Left lung (tissue), 10 donors: Measurements from ENCODE around the gene CLEC4C. TPM values are rescaled to one million over a fixed set of nuclear protein-coding genes. Genes with fewer than 3 reads are reported as not detected.
"Not testable (repeated sequence)": the region's sequence is repeated elsewhere in the genome, so short reads cannot be mapped to it uniquely, and the experiment has no call there.

Source experiments
- ATAC-seq: fragments of 200-7000 bp; cut with Tn5 transposase; one replicate; pipeline ENCODE4 v1.9.1; 2020; ENCODE audit warnings: moderate library complexity
- DNase-seq, 4 donors: peaks; one replicate each; pipeline ENCODE4 v3.0.0-alpha.2; 2013 to 2020
- H3K27ac ChIP-seq, 2 donors: fragments of 200-600 bp; sonication (generic) in 1 of 2; one replicate each; pipeline versions ENCODE4 v1.5.0 to v1.8.0; 2020 to 2021
- H3K27me3 ChIP-seq, 2 donors: fragments of 200-600 bp; sonication (generic) in 1 of 2; one replicate each; pipeline versions ENCODE4 v1.5.0 to v1.8.0; 2020 to 2021
- H3K36me3 ChIP-seq, 2 donors: fragments of 200-600 bp; sonication (generic) in 1 of 2; one replicate each; pipeline versions ENCODE4 v1.5.0 to v1.8.0; 2020 to 2021
- H3K4me1 ChIP-seq, 2 donors: fragments of 200-600 bp; one replicate each; pipeline ENCODE4 v1.8.0; 2021
- H3K4me3 ChIP-seq, 2 donors: fragments of 200-600 bp; sonication (generic) in 1 of 2; one replicate each; pipeline versions ENCODE4 v1.5.0 to v1.8.0; 2020 to 2021; ENCODE audit warnings: mild to moderate bottlenecking in 1 of 2
- H3K9me3 ChIP-seq, 2 donors: fragments of 200-600 bp; sonication (generic) in 1 of 2; one replicate each; pipeline versions ENCODE4 v1.5.0 to v1.8.0; 2020 to 2021
- intact Hi-C, 2 donors: fragments of 100-400 bp; cut with DNase I; formaldehyde crosslinking; loops; one replicate each; pipeline versions ENCODE4 v1.11.2 to v1.14.2; 2022
- polyA plus RNA-seq, 6 donors: library from polyadenylated mRNA; unstranded; fragments of 120-200 nt; gene quantifications; one replicate each; pipeline ENCODE4 v1.2.1, GENCODE V29; 2013; ENCODE audit not compliant: insufficient read length in 6 of 6
- total RNA-seq, 2 donors: library from RNA; stranded (reverse); fragmentation: NEBNext Ultra II Directional; extraction: Animal tissue kit (Norgen Biotek cat#: 25700); gene quantifications; one replicate each; pipeline ENCODE4 v1.2.1, GENCODE V29; 2021
- TF ChIP-seq, protein P1 (sequence below), 2 donors: fragments of 200-600 bp; sonication (generic) in 1 of 2; IDR thresholded peaks; one replicate each; pipeline versions ENCODE4 v1.5.0 to v1.8.0; 2021; ENCODE audit warnings: antibody characterized with exemption in 2 of 2
- donor health status: DM: no; HTN: yes; CAD: no.
- donor health status: DM: no; HTN: no; CAD: no.

CLEC4C gene
- total and polyA plus RNA-seq, 8 donors, result 0.15 to 0.37 (median 0.20) TPM; not detected in 3

DNA sequence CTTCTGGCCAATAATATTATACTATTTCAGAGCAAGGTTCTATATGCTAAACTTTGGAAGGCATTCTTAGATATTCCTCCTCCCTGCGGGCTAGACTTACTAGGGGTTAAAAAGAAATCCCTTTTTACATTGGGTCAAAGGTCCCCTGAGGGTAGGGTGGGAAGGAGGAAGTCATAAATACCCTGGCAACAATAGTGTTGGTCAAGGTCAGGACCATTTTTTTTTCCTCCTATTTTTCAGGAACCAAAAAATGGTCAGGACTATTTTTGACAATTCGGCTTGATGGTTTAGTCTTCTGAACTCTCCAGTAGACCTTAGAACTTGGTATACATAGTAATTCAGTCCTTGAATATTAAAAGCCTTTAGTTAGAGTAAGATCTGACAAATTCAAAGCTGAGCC, 37.5 kb upstream of the CLEC4C start:
- intact Hi-C loops, result no loop called here
- no peak for ATAC-seq
- Histone ChIP-seq H3K9me3 (no peaks in the 10 kb centered on the region), H3K27me3 (peaks cover 0 to 18% of the 10 kb centered on the region in 2 donors), H3K4me3 (no peak overlapping the region), H3K36me3 (no peaks in the 10 kb centered on the region), H3K27ac (no peak overlapping the region), H3K4me1 (peaks cover 0 to 4% of the 10 kb centered on the region in 2 donors)
- TF ChIP-seq, protein P1, sequence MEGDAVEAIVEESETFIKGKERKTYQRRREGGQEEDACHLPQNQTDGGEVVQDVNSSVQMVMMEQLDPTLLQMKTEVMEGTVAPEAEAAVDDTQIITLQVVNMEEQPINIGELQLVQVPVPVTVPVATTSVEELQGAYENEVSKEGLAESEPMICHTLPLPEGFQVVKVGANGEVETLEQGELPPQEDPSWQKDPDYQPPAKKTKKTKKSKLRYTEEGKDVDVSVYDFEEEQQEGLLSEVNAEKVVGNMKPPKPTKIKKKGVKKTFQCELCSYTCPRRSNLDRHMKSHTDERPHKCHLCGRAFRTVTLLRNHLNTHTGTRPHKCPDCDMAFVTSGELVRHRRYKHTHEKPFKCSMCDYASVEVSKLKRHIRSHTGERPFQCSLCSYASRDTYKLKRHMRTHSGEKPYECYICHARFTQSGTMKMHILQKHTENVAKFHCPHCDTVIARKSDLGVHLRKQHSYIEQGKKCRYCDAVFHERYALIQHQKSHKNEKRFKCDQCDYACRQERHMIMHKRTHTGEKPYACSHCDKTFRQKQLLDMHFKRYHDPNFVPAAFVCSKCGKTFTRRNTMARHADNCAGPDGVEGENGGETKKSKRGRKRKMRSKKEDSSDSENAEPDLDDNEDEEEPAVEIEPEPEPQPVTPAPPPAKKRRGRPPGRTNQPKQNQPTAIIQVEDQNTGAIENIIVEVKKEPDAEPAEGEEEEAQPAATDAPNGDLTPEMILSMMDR (IDR thresholded peaks at IDR 0.05), result no peak
- DNase-seq, result no peak

DNA sequence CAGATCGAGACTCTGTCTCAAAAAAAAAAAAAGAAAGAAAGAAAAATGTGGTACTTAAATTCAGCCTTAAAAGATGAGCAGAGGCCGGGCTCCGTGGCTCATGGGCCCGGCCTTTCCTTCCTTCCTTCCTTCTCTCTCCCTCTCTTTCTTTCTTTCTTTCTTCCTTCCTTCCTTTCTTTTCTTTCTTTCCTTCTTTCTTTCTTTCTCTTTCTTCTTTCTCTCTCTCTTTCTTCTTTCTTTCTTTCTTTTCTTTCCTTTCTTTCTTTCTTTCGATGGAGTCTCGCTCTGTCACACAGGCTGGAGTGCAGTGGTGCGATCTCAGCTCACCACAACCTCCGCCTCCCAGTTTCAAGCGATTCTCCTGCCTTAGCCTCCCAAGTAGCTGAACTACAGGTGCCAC, 36.3 kb upstream of the CLEC4C start:
- H3K4me3 ChIP-seq, H3K36me3 ChIP-seq, H3K9me3 ChIP-seq, H3K4me1 ChIP-seq, intact Hi-C loops, H3K27ac ChIP-seq, ATAC-seq, DNase-seq: not testable (repeated sequence)
- H3K27me3 ChIP-seq, result peaks cover 0 to 13% of the 10 kb centered on the region in 2 donors

DNA sequence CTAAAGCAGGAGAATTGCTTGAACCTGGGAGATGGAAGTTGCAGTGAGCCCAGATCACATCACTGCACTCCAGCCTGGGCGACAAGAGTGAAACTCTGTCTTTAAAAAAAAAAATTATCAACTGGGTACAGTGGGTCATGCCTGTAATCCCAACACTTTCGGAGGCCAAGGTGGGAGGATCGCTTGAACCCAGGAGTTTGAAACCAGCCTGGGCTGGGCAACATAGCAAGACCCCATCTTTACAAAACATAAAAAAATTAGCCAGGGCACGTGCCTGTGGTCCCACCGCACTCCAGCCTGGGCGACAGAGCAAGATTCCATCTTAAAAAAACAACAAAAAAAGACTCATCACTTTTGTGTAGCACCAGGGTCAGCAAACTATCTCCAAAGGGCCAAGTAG, 34.9 kb upstream of the CLEC4C start:
- TF ChIP-seq, protein P1 (IDR thresholded peaks at IDR 0.05), result no peak
- DNase-seq (no peak), ATAC-seq (no peak)
- no peak overlapping the region for H3K4me3 ChIP-seq
- H3K27me3 ChIP-seq, result peaks cover 0 to under 1% of the 10 kb centered on the region in 2 donors
- H3K9me3 ChIP-seq, result no peaks in the 10 kb centered on the region
- H3K4me1 ChIP-seq, result no peaks in the 10 kb centered on the region
- no peak overlapping the region for H3K27ac ChIP-seq
- intact Hi-C loops, result no loop called here
- H3K36me3 ChIP-seq, result no peaks in the 10 kb centered on the region

DNA sequence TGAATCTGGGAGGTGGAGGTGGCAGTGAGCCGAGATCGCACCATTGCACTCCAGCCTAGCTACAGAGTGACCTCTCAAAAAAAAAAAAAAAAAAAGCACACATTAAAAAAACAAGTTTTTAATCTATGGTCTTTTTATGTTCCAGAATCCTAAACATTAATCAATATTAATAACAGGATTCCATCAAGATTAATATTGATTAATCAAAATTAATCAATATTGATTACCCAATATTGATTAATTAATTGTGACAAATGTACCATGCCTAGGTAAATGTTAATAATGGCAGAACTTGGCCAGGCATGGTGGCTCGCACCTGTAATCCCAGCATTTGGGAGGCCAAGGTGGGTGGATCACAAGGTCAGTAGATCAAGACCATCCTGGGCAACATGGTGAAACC, 34.1 kb upstream of the CLEC4C start:
- DNase-seq (no peak), ATAC-seq (no peak)
- Histone ChIP-seq H3K27ac (no peak overlapping the region), H3K9me3 (no peaks in the 10 kb centered on the region), H3K4me3 (no peak overlapping the region), H3K27me3 (no peaks in the 10 kb centered on the region), H3K36me3 (no peaks in the 10 kb centered on the region), H3K4me1 (no peaks in the 10 kb centered on the region)
- intact Hi-C loops, result no loop called here
- TF ChIP-seq, protein P1 (IDR thresholded peaks at IDR 0.05), result no peak

DNA sequence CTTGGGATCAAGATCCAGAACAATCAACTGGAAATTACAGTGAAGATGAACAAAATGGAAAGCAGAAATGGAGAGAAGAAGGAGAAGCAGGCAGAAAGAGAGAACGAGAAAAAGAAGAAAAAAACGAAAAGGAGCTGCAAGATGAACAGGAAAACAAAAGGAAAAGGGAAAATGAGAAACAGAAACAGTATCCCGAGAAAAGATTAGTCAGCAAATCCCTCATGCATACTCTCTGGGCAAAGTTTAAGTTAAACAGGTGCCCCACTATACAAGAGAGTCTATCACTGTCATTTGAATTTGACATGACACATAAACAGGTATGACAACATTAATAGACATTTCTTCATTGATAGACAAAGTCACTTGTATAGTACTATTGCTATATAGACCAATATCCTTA, 22.8 kb upstream of the CLEC4C start:
- Histone ChIP-seq H3K27me3 (no peaks in the 10 kb centered on the region), H3K9me3 (no peaks in the 10 kb centered on the region), H3K4me1 (no peaks in the 10 kb centered on the region), H3K27ac (no peak overlapping the region), H3K4me3 (no peak overlapping the region), H3K36me3 (no peaks in the 10 kb centered on the region)
- intact Hi-C loops, result no loop called here
- TF ChIP-seq, protein P1 (IDR thresholded peaks at IDR 0.05), result no peak
- ATAC-seq (no peak), DNase-seq (no peak)

DNA sequence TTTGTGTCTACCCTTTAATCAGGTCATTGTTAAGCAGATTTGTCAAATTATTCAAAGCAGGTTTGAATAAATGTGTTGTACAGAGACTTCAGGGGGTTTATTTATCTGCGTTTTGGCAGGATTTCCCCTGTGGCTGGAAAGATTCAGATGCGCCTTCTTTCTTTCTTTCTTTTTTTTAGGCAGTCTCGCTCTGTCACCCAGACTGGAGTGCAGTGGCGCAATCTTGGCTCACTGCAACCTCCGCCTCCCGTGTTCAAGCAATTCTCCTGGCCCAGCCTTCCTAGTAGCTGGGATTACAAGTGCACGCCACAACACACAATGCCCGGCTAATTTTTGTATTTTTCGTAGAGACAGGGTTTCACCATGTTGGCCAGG, 11.6 kb upstream of the CLEC4C start:
- intact Hi-C loops, result no loop called here
- ATAC-seq, result no peak
- Histone ChIP-seq H3K36me3 (no peaks in the 10 kb centered on the region), H3K27me3 (no peaks in the 10 kb centered on the region), H3K27ac (no peak overlapping the region), H3K9me3 (no peaks in the 10 kb centered on the region), H3K4me1 (no peaks in the 10 kb centered on the region), H3K4me3 (no peak overlapping the region)
- TF ChIP-seq, protein P1 (IDR thresholded peaks at IDR 0.05), result no peak
- peak in 1 of 4 donors; percentile 4 for DNase-seq
